SU-DHL-6 (cell line): Measurements from ENCODE around the gene ENO3.
"Not testable (repeated sequence)": the region's sequence is repeated elsewhere in the genome, so short reads cannot be mapped to it uniquely, and the experiment has no call there.

Source experiments
- H2AFZ ChIP-seq: fragments of 200-600 bp; sonication (generic); 2 replicates; pipeline ENCODE4 v1.6.1; 2014; ENCODE audit warnings: low read depth, mild to moderate bottlenecking, moderate library complexity, mixed read lengths, antibody characterized with exemption, low read length; ENCODE audit not compliant: severe bottlenecking
- H3F3A ChIP-seq: fragments of 200-600 bp; shearing (Covaris generic); 2 replicates; pipeline ENCODE4 v1.6.0; 2016; ENCODE audit warnings: antibody characterized with exemption, mild to moderate bottlenecking; ENCODE audit not compliant: insufficient read depth
- H3K27ac ChIP-seq: fragments of 200-600 bp; sonication (generic); 2 replicates; pipeline ENCODE4 v1.5.1; 2016; ENCODE audit warnings: low read depth, mild to moderate bottlenecking, low read length, moderate library complexity, mixed read lengths
- H3K27me3 ChIP-seq: fragments of 200-600 bp; sonication (generic), shearing (Covaris generic); 2 replicates; pipeline ENCODE4 v1.6.0; 2014; ENCODE audit warnings: mild to moderate bottlenecking, low read length
- H3K36me3 ChIP-seq: fragments of 200-600 bp; sonication (generic); 2 replicates; pipeline ENCODE4 v1.6.1; 2014; ENCODE audit warnings: mild to moderate bottlenecking, low read length, mixed read lengths
- H3K4me2 ChIP-seq: fragments of 300-600, 200-600 bp; shearing (Covaris generic), sonication (generic); 2 replicates; pipeline ENCODE4 v1.6.0; 2014; ENCODE audit warnings: low read length, low read depth, mild to moderate bottlenecking; ENCODE audit not compliant: poor library complexity, severe bottlenecking
- H3K4me3 ChIP-seq: fragments of 200-600 bp; sonication (generic); 2 replicates; pipeline ENCODE4 v1.5.1; 2014; ENCODE audit warnings: antibody characterized with exemption, low read length, mild to moderate bottlenecking, mixed read lengths; ENCODE audit not compliant: insufficient read depth, poor library complexity, severe bottlenecking
- H3K79me2 ChIP-seq: fragments of 200-600 bp; sonication (generic); 2 replicates; pipeline ENCODE4 v1.6.1; 2014; ENCODE audit warnings: mild to moderate bottlenecking, low read length, moderate library complexity; ENCODE audit not compliant: insufficient read depth
- H3K9ac ChIP-seq: fragments of 200-600 bp; sonication (generic); 2 replicates; pipeline ENCODE4 v1.7.0; 2014; ENCODE audit warnings: mild to moderate bottlenecking, low read length
- H3K9me2 ChIP-seq: fragments of 200-600 bp; sonication (generic); replicated peaks from 2 replicates; pipeline ENCODE4 v1.6.1; 2014; ENCODE audit warnings: low read length; ENCODE audit not compliant: insufficient read depth
- H3K9me3 ChIP-seq: fragments of 200-600 bp; sonication (generic); 2 replicates; pipeline ENCODE4 v1.6.1; 2014; ENCODE audit warnings: low read length, mixed read lengths; ENCODE audit not compliant: insufficient read depth
- H4K20me1 ChIP-seq: fragments of 200-600 bp; sonication (generic); 2 replicates; pipeline ENCODE4 v1.6.1; 2014; ENCODE audit warnings: low read depth, mild to moderate bottlenecking, antibody characterized with exemption, low read length, moderate library complexity, mixed read lengths
- EZH2phosphoT487 ChIP-seq: fragments of 200-600 bp; sonication (generic), shearing (Covaris generic); conservative IDR thresholded peaks from 2 replicates; pipeline ENCODE4 v1.6.1; 2018; ENCODE audit warnings: mild to moderate bottlenecking, antibody characterized with exemption, low read length, moderate library complexity, mixed read lengths
- TF ChIP-seq, protein P1 (sequence below): fragments of 200-600 bp; sonication (generic); IDR thresholded peaks from one replicate; pipeline ENCODE4 v1.5.1; 2017; ENCODE audit warnings: antibody characterized with exemption, mild to moderate bottlenecking, low read length, moderate library complexity; ENCODE audit not compliant: insufficient read depth, poor library complexity, severe bottlenecking

Gene ENO3

DNA sequence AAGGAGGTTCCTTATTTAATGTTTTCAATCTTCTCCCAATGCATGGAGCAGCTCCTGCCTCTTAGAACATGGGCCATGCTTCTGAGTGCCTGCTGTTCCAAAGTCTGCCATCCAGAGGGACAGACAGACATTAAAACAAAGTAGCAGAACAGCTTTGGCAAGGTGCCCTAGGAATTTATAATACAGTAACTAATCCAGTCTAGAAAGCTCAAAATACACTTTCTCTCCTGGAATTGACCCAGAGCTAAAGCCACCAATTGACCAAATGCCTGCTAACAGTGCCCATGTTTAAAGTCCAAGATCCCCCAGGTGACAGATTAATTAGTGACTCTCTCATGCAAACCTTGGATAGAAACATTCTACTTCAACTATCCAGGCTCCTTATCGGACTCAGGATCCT lies 36.9 kb upstream of the ENO3 start:
- Histone ChIP-seq H3K27ac (no peak overlapping the region), H3K9me2 (no peaks in the 10 kb centered on the region), H4K20me1 (no peaks in the 10 kb centered on the region), H3K4me3 (no peak overlapping the region), H3F3A (no peaks in the 10 kb centered on the region), H3K9me3 (no peaks in the 10 kb centered on the region), H2AFZ (no peak overlapping the region), H3K27me3 (no peaks in the 10 kb centered on the region), H3K79me2 (no peaks in the 10 kb centered on the region), H3K9ac (no peak overlapping the region), H3K4me2 (no peak overlapping the region), H3K36me3 (no peaks in the 10 kb centered on the region)
- TF ChIP-seq, protein P1, sequence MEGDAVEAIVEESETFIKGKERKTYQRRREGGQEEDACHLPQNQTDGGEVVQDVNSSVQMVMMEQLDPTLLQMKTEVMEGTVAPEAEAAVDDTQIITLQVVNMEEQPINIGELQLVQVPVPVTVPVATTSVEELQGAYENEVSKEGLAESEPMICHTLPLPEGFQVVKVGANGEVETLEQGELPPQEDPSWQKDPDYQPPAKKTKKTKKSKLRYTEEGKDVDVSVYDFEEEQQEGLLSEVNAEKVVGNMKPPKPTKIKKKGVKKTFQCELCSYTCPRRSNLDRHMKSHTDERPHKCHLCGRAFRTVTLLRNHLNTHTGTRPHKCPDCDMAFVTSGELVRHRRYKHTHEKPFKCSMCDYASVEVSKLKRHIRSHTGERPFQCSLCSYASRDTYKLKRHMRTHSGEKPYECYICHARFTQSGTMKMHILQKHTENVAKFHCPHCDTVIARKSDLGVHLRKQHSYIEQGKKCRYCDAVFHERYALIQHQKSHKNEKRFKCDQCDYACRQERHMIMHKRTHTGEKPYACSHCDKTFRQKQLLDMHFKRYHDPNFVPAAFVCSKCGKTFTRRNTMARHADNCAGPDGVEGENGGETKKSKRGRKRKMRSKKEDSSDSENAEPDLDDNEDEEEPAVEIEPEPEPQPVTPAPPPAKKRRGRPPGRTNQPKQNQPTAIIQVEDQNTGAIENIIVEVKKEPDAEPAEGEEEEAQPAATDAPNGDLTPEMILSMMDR = no peak

DNA sequence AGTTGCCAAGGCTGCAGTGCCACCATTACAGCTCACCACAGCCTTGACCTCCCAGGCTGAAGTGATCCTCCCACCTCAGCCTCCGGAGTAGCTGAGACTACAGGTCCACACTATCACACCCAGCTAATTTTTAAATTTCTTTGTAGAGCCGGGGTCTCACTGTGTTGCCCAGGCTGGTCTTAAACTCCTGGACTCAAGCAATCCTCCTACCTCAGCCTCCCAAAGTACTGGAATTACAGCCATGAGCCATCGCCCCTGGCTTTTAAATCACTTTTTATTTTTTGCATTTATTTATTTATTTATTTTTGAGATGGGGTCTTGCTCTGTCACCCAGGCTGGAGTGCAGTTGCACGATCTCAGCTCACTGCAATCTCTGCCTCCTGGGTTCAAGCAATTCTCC lies 36.4 kb upstream of the ENO3 start:
- not testable (repeated sequence) for H3K79me2 ChIP-seq, H3K9me3 ChIP-seq, H2AFZ ChIP-seq, H3F3A ChIP-seq, H4K20me1 ChIP-seq, H3K9me2 ChIP-seq, H3K27ac ChIP-seq, H3K4me3 ChIP-seq, H3K4me2 ChIP-seq, H3K27me3 ChIP-seq, H3K9ac ChIP-seq, H3K36me3 ChIP-seq

DNA sequence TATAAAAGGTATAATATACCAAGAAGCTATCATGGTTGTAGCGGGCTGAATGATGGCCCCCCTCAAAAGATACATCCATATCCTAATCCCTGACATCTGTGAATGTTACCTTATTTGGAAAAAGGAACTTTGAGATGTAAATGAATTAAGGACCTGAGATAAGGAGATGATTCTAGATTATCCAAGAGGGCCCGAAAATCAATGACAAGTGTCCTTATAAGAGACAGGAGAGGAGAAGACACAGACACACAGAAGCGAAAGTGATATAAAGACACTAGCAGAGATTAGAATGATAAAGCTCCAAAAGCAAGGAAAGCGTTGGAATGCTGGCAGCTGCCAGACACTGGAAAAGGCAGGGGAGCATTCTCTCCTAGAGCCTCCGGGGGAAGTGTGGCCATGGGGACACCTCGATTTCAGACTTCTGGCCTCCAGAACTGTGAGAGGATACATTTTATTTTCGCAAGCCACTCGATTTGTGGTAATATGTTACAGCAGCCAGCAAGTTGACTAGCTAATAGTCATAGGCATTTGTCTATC lies 31.3 kb upstream of the ENO3 start:
- no peaks in the 10 kb centered on the region for H3K36me3 ChIP-seq
- H2AFZ ChIP-seq = no peak overlapping the region
- H3K27ac ChIP-seq = no peak overlapping the region
- H3K9ac ChIP-seq = no peak overlapping the region
- no peak for TF ChIP-seq EZH2phosphoT487
- TF ChIP-seq, protein P1 = no peak
- H3K4me2 ChIP-seq = no peak overlapping the region
- H3F3A ChIP-seq = no peaks in the 10 kb centered on the region
- H3K9me2 ChIP-seq = no peaks in the 10 kb centered on the region
- H3K27me3 ChIP-seq = no peaks in the 10 kb centered on the region
- no peaks in the 10 kb centered on the region for H3K79me2 ChIP-seq
- no peak overlapping the region for H3K4me3 ChIP-seq
- no peaks in the 10 kb centered on the region for H4K20me1 ChIP-seq
- H3K9me3 ChIP-seq = no peaks in the 10 kb centered on the region

DNA sequence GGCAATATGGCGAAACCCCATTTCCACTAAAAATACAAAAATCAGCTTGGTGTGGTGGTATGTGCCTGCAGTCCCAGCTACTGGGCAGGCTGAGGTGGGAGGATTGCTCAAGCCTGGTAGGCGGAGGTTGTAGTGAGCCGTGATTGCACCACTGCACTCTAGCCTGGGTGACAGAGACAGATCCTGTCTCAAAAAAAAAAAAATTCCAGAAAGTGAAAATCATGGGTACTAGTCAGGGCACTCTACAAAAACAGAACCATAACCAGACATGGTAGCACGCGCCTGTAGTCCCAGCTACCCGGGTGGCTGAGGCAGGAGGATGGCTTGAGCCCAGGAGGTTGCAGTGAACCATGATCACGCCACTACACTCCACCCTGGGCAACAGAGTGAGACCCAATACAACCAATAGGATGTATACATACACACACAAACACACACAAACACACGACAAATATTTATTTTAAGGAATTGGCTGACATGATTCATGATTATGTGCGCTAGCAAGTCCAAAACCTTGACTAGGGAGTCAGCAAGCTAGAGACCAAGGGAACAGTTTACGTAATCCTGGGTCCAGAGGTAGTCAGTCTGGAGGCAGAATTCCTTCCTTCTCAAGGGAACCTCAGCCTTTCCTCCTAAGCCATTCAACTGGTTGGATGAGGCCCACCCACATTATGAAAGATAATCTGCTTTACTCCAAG lies 30.4 kb upstream of the ENO3 start:
- no peaks in the 10 kb centered on the region for H3K36me3 ChIP-seq
- no peaks in the 10 kb centered on the region for H3F3A ChIP-seq
- H3K4me2 ChIP-seq = no peak overlapping the region
- no peaks in the 10 kb centered on the region for H3K27me3 ChIP-seq
- H3K79me2 ChIP-seq = no peaks in the 10 kb centered on the region
- TF ChIP-seq EZH2phosphoT487 = no peak
- TF ChIP-seq, protein P1 = no peak
- no peaks in the 10 kb centered on the region for H3K9me2 ChIP-seq
- no peak overlapping the region for H3K9ac ChIP-seq
- H2AFZ ChIP-seq = no peak overlapping the region
- H3K27ac ChIP-seq = no peak overlapping the region
- H3K9me3 ChIP-seq = no peaks in the 10 kb centered on the region
- no peaks in the 10 kb centered on the region for H4K20me1 ChIP-seq
- H3K4me3 ChIP-seq = no peak overlapping the region
